ENCODE results near the gene STEAP1B. TPM values are rescaled to one million over a fixed set of nuclear protein-coding genes. Genes with fewer than 3 reads are reported as not detected.

The STEAP1B gene
- total RNA-seq, 2 experiments from 2014 or later: not detected

DNA sequence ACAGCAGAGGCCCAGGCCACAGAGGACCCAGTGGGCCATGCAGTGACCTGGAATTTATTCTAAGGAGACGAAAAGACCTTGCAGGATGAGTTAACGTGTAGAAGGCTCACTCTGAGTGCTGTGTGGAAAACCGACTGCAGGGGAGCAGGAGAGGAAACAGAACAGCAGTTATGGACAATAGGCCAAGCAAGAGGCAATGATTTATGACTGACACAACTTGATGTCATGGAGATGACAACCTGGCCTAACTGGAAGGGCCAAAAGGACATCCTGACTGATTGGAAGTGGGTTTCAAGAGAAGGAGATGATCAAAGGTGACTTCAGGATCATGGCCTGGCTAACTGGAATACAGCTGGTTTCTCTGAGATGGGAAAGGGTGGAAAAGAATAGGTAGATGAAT, 72.9 kb downstream of the STEAP1B start:
- Histone ChIP-seq H3K9me3 (ENCODE audit: control insufficient read depth in 1 of 2, insufficient read depth in 1 of 2, low read length in 2 of 2) (no peaks in the 10 kb centered on the region), H3K4me3 (ENCODE audit: low read length) (no peak overlapping the region), H3K4me1 (ENCODE audit: insufficient read depth, low read length) (no peaks in the 10 kb centered on the region), H3K36me3 (ENCODE audit: insufficient read depth, low read length) (no peaks in the 10 kb centered on the region), H3K27me3 (ENCODE audit: control insufficient read depth in 1 of 2, insufficient read depth in 2 of 2, low read length in 2 of 2) (no peaks in the 10 kb centered on the region), H3K27ac (ENCODE audit: low read depth in 1 of 2, low read length in 2 of 2) (no peak overlapping the region)
- ATAC-seq (ENCODE audit: poor library complexity) (no peak), DNase-seq (no peak)
- intact Hi-C loops (cut with DNase I, micrococcal nuclease): no loop called here
- Mint-ChIP-seq H3K27me3 (no peaks in the 10 kb centered on the region), H3K27ac (no peak overlapping the region), H3K4me3 (no peak overlapping the region), H3K9me3 (no peaks in the 10 kb centered on the region), H3K4me1 (ENCODE audit: low read depth) (no peaks in the 10 kb centered on the region), H3K36me3 (ENCODE audit: low read depth) (no peaks in the 10 kb centered on the region)
- ChIA-PET POLR2A (no interaction called here), CTCF (no interaction called here)
- TF ChIP-seq CTCF (IDR thresholded peaks at IDR 0.05): no peak

GRCh38 chr7:22426463-22427094, 73.4 kb downstream of the STEAP1B start:
- no peak overlapping the region for H3K4me3 Mint-ChIP-seq
- intact Hi-C loops (cut with DNase I, micrococcal nuclease): no loop called here
- ChIA-PET POLR2A (no interaction called here), CTCF (no interaction called here)
- H3K9me3 Mint-ChIP-seq: no peaks in the 10 kb centered on the region
- no peak for TF ChIP-seq CTCF (IDR thresholded peaks at IDR 0.05)
- H3K27me3 ChIP-seq (ENCODE audit: control insufficient read depth in 1 of 2, insufficient read depth in 2 of 2, low read length in 2 of 2): no peaks in the 10 kb centered on the region
- ATAC-seq (ENCODE audit: poor library complexity) (no peak), DNase-seq (peak in 1 of 14 experiments; percentile 7)
- no peaks in the 10 kb centered on the region for H3K4me1 Mint-ChIP-seq (ENCODE audit: low read depth)
- no peak overlapping the region for H3K27ac ChIP-seq (ENCODE audit: low read depth in 1 of 2, low read length in 2 of 2)
- no peak overlapping the region for H3K27ac Mint-ChIP-seq
- H3K36me3 ChIP-seq (ENCODE audit: insufficient read depth, low read length): no peaks in the 10 kb centered on the region
- H3K27me3 Mint-ChIP-seq: no peaks in the 10 kb centered on the region
- no peaks in the 10 kb centered on the region for H3K9me3 ChIP-seq (ENCODE audit: control insufficient read depth in 1 of 2, insufficient read depth in 1 of 2, low read length in 2 of 2)
- H3K36me3 Mint-ChIP-seq (ENCODE audit: low read depth): no peaks in the 10 kb centered on the region
- no peaks in the 10 kb centered on the region for H3K4me1 ChIP-seq (ENCODE audit: insufficient read depth, low read length)
- H3K4me3 ChIP-seq (ENCODE audit: low read length): no peak overlapping the region

DNA sequence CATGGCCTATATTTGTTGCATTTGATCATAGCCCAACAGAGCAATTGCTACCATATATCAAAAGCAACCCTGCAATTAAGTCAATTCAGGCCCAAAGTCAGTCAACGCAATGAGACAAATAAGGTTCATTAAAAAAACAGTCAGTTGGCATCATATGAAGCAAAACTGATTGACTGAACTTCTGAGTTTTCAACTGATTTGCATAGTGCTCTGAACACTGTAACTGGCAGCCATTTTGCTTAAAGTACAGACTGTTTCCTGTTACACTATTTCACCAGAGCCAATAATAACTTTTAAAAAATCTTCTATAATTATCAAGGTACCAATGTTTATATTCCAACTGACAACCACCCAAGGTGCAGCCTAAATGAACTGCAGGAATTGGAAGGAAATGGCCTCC, 74.6 kb downstream of the STEAP1B start:
- ATAC-seq (ENCODE audit: poor library complexity) (no peak), DNase-seq (no peak)
- no peaks in the 10 kb centered on the region for H3K9me3 ChIP-seq (ENCODE audit: control insufficient read depth in 1 of 2, insufficient read depth in 1 of 2, low read length in 2 of 2)
- no peak overlapping the region for H3K27ac ChIP-seq (ENCODE audit: low read depth in 1 of 2, low read length in 2 of 2)
- intact Hi-C loops (cut with DNase I, micrococcal nuclease): no loop called here
- no peaks in the 10 kb centered on the region for H3K4me1 ChIP-seq (ENCODE audit: insufficient read depth, low read length)
- no peak overlapping the region for H3K4me3 ChIP-seq (ENCODE audit: low read length)
- ChIA-PET POLR2A (no interaction called here), CTCF (no interaction called here)
- H3K27ac Mint-ChIP-seq: no peak overlapping the region
- no peaks in the 10 kb centered on the region for H3K27me3 Mint-ChIP-seq
- no peak for TF ChIP-seq CTCF (IDR thresholded peaks at IDR 0.05)
- no peaks in the 10 kb centered on the region for H3K36me3 ChIP-seq (ENCODE audit: insufficient read depth, low read length)
- H3K27me3 ChIP-seq (ENCODE audit: control insufficient read depth in 1 of 2, insufficient read depth in 2 of 2, low read length in 2 of 2): no peaks in the 10 kb centered on the region
- H3K36me3 Mint-ChIP-seq (ENCODE audit: low read depth): no peaks in the 10 kb centered on the region
- H3K4me1 Mint-ChIP-seq (ENCODE audit: low read depth): no peaks in the 10 kb centered on the region
- H3K9me3 Mint-ChIP-seq: no peaks in the 10 kb centered on the region
- no peak overlapping the region for H3K4me3 Mint-ChIP-seq

All from CD4-positive, alpha-beta T cell (primary cell).